GM08714 (cell line): ENCODE data around the gene AUH.

Source experiments
- H3K4me3 ChIP-seq: fragments of 200-500 bp; sonication (Bioruptor generic); 2 replicates; pipeline ENCODE4 v1.5.1; 2014; ENCODE audit warnings: mild to moderate bottlenecking, low read length, inconsistent platforms
- ZNF274 ChIP-seq: IDR thresholded peaks from 2 replicates; pipeline ENCODE4 v1.6.1; 2012; ENCODE audit warnings: mild to moderate bottlenecking, low read depth, low read length

Gene AUH

DNA sequence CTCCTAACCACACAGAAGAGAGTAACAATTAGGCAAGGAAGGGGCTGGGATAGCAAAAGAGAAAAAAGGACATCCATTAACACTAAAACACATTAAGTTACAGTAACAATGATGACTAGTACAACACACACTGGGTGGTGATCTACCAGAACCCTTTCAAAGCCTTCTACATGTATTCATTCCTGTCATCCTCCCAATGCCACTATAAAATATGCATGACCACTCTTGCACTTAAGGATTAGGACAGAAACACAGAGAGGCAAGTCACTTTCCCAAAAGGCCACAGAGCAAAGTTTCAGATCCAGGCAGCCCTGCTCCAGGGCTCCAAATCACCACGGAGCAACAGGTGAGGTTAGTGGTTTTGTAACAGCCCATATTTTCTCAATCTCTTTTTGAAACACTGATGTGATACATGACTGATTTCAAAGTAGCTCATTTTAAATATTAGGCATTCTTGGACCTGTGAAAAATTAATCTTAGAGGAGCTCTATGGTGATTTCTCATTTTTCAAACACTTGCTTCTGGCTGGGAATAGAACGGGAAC, 86.7 kb downstream of the AUH start:
- no peak overlapping the region for H3K4me3 ChIP-seq
- no peak for TF ChIP-seq ZNF274

DNA sequence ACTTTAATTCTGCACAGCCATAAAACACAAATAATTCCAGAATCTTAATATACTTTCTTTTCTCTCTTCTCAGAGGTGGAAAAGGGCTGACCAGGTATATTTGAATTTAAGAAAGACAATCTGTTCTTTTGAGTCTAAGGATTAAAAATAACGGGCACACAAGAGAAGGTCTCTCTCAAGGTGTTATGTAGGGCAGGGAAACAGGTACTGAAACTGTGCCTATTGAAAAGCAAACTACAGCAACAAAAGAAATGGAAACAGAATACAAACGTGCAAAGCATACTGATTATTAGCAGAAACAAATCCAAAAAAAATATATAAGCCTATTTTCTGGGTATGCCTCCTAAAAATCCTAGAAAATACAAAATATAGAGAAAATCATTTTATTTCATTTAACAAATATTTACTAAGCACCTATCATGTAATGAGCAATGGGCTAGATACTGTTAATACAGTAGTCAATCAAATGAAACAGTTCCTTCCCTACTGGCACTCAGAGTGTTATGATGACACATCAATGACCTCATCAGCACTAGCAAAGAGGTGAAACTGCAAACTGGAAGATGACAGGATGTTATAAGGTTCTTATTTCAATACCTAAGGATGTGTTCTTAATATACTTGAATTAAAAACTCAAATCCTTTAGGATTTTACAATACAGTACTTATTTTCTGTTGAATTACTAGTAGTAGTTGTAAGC, 87.7 kb downstream of the AUH start:
- no peak for TF ChIP-seq ZNF274
- H3K4me3 ChIP-seq: no peak overlapping the region

DNA sequence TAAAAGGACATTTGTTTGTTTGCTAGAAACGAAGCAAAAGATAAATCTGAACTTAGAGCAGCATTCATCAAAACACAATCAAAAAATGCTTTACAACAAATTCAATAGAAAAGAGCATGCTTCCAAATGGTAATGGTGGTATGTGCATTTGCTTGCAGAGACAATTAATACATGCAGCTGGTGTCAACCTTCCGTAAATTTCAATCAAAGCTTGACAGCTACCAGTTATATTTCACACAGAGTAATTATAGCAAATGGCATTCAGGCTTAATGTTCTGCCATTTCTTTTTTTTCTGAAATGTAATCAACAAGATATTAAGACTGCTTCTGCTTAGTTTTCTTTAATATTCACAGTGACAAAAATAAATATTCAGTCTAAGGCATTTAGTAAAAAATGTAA, 90.6 kb downstream of the AUH start:
- TF ChIP-seq ZNF274: no peak
- no peak overlapping the region for H3K4me3 ChIP-seq

DNA sequence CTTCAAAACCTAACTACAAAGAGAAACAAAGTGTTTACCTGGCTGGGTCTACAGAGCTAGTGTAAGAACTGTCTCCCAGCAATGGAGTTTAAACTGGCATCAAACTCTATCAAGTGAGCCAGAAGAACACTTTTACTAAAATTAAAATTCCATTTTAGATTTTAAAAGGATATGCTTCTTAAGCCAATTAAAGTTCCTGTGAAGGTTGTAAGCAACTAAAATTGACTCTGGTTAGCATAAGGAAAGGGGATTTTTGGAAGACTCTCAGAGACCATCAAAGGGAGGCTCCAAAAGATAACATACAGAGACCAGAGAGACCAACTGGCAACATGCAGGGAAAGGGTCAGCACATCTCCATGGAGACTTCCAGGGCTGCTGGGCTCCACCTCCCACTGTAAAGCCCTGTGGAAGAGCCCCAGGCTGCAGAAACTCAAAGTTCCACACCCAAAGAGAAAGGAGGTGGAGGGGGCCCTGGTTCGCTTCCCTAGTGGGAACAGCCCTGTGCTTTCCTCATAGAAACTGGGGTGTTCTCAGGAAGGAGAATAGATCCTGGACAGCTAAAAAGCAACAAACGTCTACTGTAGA, 91.7 kb downstream of the AUH start:
- H3K4me3 ChIP-seq: no peak overlapping the region
- TF ChIP-seq ZNF274: no peak

DNA sequence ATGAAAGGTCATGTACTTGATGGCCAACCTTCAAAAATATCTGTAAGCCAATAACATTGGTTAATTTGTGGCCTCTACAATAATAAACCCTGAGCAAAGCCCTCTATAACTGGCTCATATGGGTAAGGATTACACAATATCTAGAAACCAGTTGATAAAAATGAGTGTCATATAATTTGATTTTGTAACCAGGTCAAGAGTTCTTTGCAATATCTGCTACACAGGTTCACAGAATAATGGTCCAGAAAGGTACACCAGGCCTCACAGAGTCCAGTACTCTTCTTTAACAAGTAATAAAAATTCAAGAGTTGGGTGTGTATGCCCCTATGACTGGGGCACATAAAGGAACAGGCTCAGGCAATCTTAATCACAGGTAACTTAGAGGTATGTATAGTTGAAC, 95.3 kb downstream of the AUH start:
- no peak for TF ChIP-seq ZNF274
- no peak overlapping the region for H3K4me3 ChIP-seq

DNA sequence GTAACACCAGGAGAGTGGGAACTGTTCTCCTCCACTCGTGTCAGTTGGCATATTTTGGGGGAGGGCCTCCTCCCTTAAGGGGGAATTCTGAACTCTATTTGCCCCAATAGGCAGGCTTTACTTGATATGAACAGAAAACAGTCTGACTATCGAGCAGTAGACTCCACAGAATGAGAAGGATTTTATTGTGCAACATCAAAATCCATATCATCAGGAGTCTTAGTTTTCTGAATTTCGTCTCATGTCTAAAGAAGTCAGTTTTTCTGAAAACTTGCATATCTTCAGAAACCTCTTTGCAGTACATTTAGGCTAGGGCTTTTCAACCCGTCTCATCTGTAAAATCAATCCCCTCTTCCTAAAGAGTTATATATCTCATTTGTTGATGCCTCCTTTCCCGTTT, 96.2 kb downstream of the AUH start:
- no peak overlapping the region for H3K4me3 ChIP-seq
- no peak for TF ChIP-seq ZNF274

DNA sequence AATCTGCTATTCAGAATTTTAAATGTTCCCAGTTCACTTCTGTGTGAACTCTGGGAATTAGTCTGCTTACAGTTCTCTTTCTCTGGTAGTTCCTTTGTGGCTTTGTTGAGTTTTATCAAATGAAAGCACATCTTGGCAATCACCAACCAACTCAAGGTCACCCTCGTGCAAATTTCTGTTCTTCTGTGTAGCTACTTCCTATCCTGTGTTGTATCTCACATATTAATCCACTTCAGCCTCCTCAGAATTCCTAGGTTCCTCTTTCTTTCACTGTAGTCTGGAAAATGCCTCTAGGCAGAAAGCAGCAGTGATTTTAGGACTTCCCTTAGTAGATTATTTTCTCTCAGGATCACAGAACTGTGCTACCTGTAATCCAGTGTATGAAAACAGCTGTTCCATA, 100.3 kb downstream of the AUH start:
- TF ChIP-seq ZNF274: no peak
- no peak overlapping the region for H3K4me3 ChIP-seq

DNA sequence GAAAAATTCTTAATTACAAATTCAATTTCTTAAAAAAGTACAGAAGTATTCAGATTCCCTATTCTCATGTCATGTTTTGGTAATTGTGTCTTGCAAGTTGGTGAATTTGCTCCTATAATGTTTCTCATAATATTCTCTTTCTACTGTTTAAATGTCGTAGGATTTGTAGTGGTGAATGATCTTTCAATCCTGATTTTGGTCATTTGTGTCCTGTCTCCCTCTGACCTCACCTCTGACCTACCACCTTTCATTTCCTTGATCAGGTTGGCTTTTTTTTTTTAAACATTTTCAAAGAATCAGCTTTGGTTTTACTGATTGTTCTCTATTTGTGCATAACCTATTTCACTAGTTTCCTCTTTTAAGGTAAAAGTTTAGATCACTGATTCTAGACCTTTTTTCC, 102.6 kb downstream of the AUH start:
- no peak overlapping the region for H3K4me3 ChIP-seq

DNA sequence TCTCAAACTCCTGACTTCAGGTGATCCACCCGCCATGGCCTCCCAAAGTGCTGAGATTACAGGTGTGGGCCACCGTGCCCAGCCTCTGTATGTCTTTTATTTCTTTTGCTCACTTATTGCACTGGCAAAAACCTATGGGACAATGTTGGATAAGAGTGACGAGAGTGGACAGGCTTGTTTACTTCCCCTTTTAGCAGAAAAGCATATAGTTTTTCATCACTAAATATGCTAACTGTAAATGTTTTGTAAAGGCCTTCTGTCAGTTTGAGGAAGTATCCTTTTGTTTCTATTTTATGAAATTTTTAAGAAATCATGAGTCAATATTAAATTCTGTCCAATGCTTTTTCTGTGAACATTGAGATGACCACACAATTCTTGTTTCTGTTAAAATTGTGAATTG, 103.3 kb downstream of the AUH start:
- no peak overlapping the region for H3K4me3 ChIP-seq
- TF ChIP-seq ZNF274: no peak

More for the DNA sequence above, 102.6 kb downstream of the AUH start:
- no peak for TF ChIP-seq ZNF274

DNA sequence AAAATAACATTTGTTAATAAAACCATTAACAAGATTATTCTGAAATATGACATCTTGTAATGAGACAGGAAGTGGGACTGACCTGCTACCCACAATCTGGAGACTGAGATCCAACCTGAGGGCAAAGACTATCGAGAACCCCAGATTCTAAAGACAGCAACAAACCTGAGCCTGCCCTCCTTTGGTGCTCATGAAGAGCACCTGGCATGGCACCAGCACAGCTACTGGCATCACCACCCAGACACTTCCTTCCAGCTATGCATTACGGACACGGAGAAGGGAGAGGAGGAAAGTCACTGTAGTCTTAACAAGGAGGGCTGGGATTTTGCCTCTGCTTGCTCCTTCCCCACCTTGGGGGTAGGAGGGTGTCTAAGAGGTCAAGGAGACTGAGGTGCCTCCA, 105.5 kb downstream of the AUH start:
- H3K4me3 ChIP-seq: no peak overlapping the region
- TF ChIP-seq ZNF274: no peak

DNA sequence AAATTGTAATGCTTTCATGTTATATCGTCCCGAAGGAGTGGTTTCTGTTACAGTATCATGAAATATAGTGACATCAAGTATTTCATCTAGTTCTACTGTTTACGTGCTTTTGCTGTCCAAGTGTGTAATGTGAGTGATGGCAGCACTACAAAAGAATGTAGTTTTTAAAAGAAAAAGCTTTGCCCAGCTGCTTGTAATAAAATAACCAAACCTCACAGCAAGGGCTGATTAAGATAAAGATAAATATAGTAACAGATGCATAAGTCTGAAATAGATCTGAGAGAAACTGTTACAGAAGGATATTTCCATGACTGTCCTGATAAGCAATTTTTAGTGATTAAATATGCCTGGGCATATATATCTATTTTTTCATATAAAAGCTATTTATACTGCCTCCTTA, 106.4 kb downstream of the AUH start:
- no peak for TF ChIP-seq ZNF274
- H3K4me3 ChIP-seq: no peak overlapping the region

DNA sequence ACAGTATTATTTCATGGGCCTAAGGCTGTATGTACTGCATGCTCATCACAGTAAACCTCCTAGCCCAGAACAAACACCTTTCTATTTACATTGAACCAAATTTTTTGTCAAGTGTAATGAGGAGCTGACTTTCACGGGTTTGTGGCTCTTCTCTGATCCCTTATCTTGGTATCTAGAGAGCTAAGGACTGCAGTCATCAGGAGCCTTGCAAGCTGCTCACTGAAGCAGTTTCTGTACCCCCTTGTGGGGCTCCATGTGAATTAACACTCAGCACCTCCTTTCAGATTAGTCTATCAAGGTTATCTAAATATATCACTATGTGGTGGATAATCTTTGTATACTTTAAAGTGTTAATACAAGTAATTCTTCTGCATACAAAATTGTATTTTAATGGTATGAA, 108.2 kb downstream of the AUH start:
- no peak for TF ChIP-seq ZNF274
- H3K4me3 ChIP-seq: no peak overlapping the region

DNA sequence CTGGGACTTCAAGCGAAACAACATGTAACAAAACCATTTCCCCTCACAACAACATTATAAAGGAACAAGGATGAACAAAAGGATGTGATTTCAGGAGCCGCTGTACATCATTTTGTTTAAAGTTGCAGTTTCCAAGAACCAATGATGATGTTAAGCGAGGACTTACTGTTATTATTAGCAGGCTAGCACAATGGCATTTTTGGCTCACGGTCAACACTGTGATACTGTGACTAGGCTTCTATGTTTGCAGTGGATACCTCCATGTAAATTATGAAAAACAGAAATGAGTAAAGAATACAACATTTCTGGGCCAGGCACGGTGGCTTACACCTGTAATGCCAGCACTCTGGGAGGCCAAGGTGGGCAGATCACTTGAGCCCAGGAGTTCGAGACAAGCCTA, 113.0 kb downstream of the AUH start:
- no peak overlapping the region for H3K4me3 ChIP-seq
- TF ChIP-seq ZNF274: no peak

DNA sequence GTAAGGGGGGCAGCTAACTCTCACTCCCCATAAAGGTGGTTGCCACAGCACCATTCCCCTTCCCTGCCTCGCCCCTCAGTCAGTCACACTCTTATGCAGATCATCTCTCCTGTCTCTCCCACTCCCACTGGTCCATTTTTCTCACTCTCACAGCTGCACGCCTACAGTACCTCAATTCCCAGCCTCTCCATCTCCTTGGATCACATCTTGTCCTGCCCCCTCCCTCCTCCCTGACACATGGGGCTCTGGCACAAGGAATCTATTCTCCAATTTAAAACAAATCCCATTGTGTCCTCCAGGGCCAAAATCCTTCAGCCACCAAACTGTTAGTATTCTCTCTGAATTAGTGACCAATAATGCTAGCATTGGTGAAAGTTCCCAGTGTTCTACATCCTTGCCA, 114.4 kb downstream of the AUH start:
- TF ChIP-seq ZNF274: no peak
- no peak overlapping the region for H3K4me3 ChIP-seq

DNA sequence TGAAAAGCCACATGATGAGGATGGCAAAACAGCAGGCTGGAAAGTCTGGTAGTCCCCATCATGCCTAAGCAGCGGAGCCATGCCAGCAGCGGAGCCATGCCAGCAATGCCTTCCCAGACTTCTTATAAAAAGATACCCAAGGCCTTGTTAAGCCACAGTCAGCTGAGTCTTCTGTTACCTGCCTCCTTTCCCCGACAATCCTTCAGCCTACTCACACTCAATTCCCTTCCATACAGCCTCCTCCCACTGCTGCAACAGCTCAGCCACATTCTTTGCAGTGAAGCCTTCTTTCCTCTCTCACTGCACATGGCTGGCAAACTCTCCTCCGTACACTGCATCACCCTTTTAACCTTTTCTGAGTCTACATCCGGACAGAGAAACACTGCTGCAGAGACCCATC, 114.9 kb downstream of the AUH start:
- no peak overlapping the region for H3K4me3 ChIP-seq

More for the DNA sequence above, 114.9 kb downstream of the AUH start:
- no peak for TF ChIP-seq ZNF274
